Measurements from ENCODE around the gene GPLD1.

DNA sequence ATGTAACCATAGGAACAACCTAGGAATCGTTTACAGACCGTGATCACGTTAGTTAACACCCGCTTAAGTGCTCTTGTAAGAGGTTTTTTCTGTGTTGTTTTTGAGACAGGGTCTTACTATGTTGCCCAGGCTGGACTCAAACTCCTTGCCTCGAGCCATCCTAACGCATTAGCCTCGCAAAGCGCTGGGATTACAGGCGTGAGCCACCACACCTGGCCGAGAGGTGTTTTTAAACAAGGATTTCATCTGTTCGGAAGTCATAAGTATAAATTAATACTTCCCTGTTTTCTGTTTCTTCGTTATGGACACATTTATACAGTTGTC lies 85.9 kb downstream of the GPLD1 start:
- TF ChIP-seq EP300 (IDR thresholded peaks at IDR 0.05) (no peak), POLR2A (IDR thresholded peaks at IDR 0.05) (no peak), POLR2AphosphoS5 (IDR thresholded peaks at IDR 0.05) (no peak)
- TF ChIP-seq, protein P1, sequence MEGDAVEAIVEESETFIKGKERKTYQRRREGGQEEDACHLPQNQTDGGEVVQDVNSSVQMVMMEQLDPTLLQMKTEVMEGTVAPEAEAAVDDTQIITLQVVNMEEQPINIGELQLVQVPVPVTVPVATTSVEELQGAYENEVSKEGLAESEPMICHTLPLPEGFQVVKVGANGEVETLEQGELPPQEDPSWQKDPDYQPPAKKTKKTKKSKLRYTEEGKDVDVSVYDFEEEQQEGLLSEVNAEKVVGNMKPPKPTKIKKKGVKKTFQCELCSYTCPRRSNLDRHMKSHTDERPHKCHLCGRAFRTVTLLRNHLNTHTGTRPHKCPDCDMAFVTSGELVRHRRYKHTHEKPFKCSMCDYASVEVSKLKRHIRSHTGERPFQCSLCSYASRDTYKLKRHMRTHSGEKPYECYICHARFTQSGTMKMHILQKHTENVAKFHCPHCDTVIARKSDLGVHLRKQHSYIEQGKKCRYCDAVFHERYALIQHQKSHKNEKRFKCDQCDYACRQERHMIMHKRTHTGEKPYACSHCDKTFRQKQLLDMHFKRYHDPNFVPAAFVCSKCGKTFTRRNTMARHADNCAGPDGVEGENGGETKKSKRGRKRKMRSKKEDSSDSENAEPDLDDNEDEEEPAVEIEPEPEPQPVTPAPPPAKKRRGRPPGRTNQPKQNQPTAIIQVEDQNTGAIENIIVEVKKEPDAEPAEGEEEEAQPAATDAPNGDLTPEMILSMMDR (IDR thresholded peaks at IDR 0.05) = no peak
